Erythroblast (primary cell): Measurements from ENCODE around the gene CTPS2.

ENCODE experiments used
- GATA1 ChIP-seq: IDR thresholded peaks from 2 replicates; pipeline ENCODE4 v1.6.1; 2011; ENCODE audit warnings: low read depth, mild to moderate bottlenecking, control low read depth, low read length, moderate library complexity
- POLR2A ChIP-seq: IDR thresholded peaks from 2 replicates; pipeline ENCODE4 v1.6.1; 2011; ENCODE audit warnings: mild to moderate bottlenecking, low read length

DNA sequence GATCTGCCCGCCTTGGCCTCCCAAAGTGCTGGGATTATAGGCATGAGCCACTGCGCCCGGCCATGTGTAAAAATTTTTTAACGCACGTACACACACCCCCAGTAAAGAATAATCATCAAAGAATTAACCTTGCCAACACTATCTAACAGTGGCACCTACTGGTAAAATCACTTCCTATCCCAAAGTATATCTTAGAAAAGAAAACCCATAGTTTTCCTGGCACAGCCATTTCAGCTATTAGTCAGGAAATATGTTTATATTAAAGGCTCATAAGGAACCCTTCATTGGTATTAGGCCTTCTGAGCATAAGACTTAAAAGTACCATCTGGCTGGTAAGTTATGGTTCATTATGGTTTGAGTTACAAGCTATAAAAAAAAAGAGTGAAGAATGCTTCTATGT lies 48.4 kb downstream of the CTPS2 start:
- TF ChIP-seq POLR2A = no peak
- no peak for TF ChIP-seq GATA1
